GM12878 (cell line): ENCODE data around the gene DYNC2H1. TPM values are rescaled to one million over a fixed set of nuclear protein-coding genes. Genes with fewer than 3 reads are reported as not detected.

Experiments used
- ATAC-seq: fragments of 200-7000 bp; cut with Tn5 transposase; 3 replicates; pipeline ENCODE4 v1.9.1; 2020; ENCODE audit warnings: mild to moderate bottlenecking, moderate library complexity
- BruUV-seq: library from RNA; stranded (reverse); fragments of 400-500 nt; replicated peaks from 2 replicates; lab custom pipeline; 2021; lab: Mats Ljungman, UMichigan
- CTCF ChIA-PET: fragments of 300-600 bp; sonication (Branson Sonifier 250); formaldehyde crosslinking; extraction: SDS; loops from one replicate; lab custom pipeline; 2021; ENCODE audit warnings: inconsistent platforms; lab: Yijun Ruan, JAX
- POLR2A ChIA-PET: fragments of 350-600 bp; formaldehyde crosslinking; extraction: SDS; loops from one replicate; lab custom pipeline; 2021; ENCODE audit warnings: inconsistent platforms; lab: Charles Lee
- RAD21 ChIA-PET: fragments of 300-600 bp; sonication (Branson Sonifier 250); formaldehyde crosslinking; loops from one replicate; lab custom pipeline; 2023; ENCODE audit warnings: antibody characterized with exemption; ENCODE audit not compliant: unreplicated experiment; lab: Charles Lee
- SMC1A ChIA-PET: fragments of 300-600 bp; sonication (Branson Sonifier 250); formaldehyde crosslinking; loops from one replicate; lab custom pipeline; 2023; ENCODE audit not compliant: unreplicated experiment, uncharacterized antibody; lab: Charles Lee
- DNase-seq: peaks from one replicate; pipeline ENCODE4 v3.0.0-alpha.2; 2011; ENCODE audit warnings: low read depth, low spot score
- FAIRE-seq: peaks from 3 replicates; lab custom pipeline; 2011; peaks lifted over from hg19 to GRCh38; lab: Jason Lieb, UNC
- H2AFZ ChIP-seq: 2 replicates; pipeline ENCODE4 v1.6.0; 2011; ENCODE audit warnings: low read depth, low read length, control low read depth; ENCODE audit not compliant: control insufficient read depth
- H3K27ac ChIP-seq: 2 replicates; pipeline ENCODE4 v1.5.1; 2011; ENCODE audit warnings: control low read depth; ENCODE audit not compliant: control insufficient read depth, insufficient read depth
- H3K27me3 ChIP-seq, 2 experiments: replicated peaks in 1 of 2; 2 replicates each; pipeline versions ENCODE4 v1.6.0 to v1.6.1; 2011; ENCODE audit warnings: low read length in 1 of 2; ENCODE audit not compliant: control insufficient read depth in 2 of 2, insufficient read depth in 2 of 2
- H3K36me3 ChIP-seq, 2 experiments: 2 replicates each; pipeline ENCODE4 v1.5.1; 2011; ENCODE audit warnings: low read length in 1 of 2; ENCODE audit not compliant: control insufficient read depth in 2 of 2, insufficient read depth in 2 of 2
- H3K4me1 ChIP-seq: 2 replicates; pipeline ENCODE4 v1.6.1; 2011; ENCODE audit warnings: mild to moderate bottlenecking, low read length, moderate library complexity, mixed read lengths; ENCODE audit not compliant: control insufficient read depth, insufficient read depth
- H3K4me2 ChIP-seq: 2 replicates; pipeline ENCODE4 v1.6.0; 2011; ENCODE audit warnings: control low read depth; ENCODE audit not compliant: control insufficient read depth, insufficient read depth
- H3K4me3 ChIP-seq: fragments of 200-600 bp; sonication (generic); 2 replicates; pipeline ENCODE4 v1.5.1; 2016
- H3K79me2 ChIP-seq: 2 replicates; pipeline ENCODE4 v1.6.0; 2011; ENCODE audit warnings: low read length; ENCODE audit not compliant: control insufficient read depth, insufficient read depth
- H3K9ac ChIP-seq: 2 replicates; pipeline ENCODE4 v1.8.0; 2011; ENCODE audit warnings: low read length, control low read depth, mixed read lengths; ENCODE audit not compliant: control insufficient read depth, insufficient read depth
- H3K9me3 ChIP-seq: replicated peaks from 3 replicates; pipeline ENCODE4 v1.5.1; 2011; ENCODE audit warnings: mild to moderate bottlenecking, low read length; ENCODE audit not compliant: control insufficient read depth, insufficient read depth
- H4K20me1 ChIP-seq: 2 replicates; pipeline ENCODE4 v1.6.0; 2011; ENCODE audit not compliant: control insufficient read depth, insufficient read depth
- BCLAF1 ChIP-seq: fragments of 450-650 bp; IDR thresholded peaks from 2 replicates; pipeline ENCODE4 v1.6.1; 2017; ENCODE audit warnings: antibody characterized with exemption, mild to moderate bottlenecking, moderate library complexity
- BRCA1 ChIP-seq: IDR thresholded peaks from 2 replicates; pipeline ENCODE4 v1.6.1; 2011; ENCODE audit warnings: low read depth, low read length, improper control_type of control experiment
- CREM ChIP-seq: IDR thresholded peaks from 2 replicates; pipeline ENCODE4 v1.6.1; 2014; ENCODE audit warnings: antibody characterized with exemption, low read depth
- NFIC ChIP-seq: IDR thresholded peaks from 2 replicates; pipeline ENCODE4 v1.6.1; 2012; ENCODE audit warnings: low read depth, mild to moderate bottlenecking, inconsistent platforms, low read length, moderate library complexity
- PML ChIP-seq: IDR thresholded peaks from 2 replicates; pipeline ENCODE4 v1.6.1; 2012; ENCODE audit warnings: low read length, inconsistent platforms
- RAD51 ChIP-seq: fragments of 450-650 bp; IDR thresholded peaks from 2 replicates; pipeline ENCODE4 v1.6.1; 2016; ENCODE audit warnings: moderate library complexity, mild to moderate bottlenecking, inconsistent platforms
- RBBP5 ChIP-seq: fragments of 200-600 bp; sonication (generic); conservative IDR thresholded peaks from 2 replicates; pipeline ENCODE4 v1.6.1; 2016
- RELB ChIP-seq: fragments of 450-650 bp; IDR thresholded peaks from 2 replicates; pipeline ENCODE4 v1.6.1; 2017; ENCODE audit warnings: low read depth, mild to moderate bottlenecking, moderate library complexity
- SP1 ChIP-seq: IDR thresholded peaks from one replicate; pipeline ENCODE4 v1.6.1; 2011; ENCODE audit warnings: low read depth, low read length
- SRF ChIP-seq, 2 experiments: IDR thresholded peaks; 2 replicates each; pipeline ENCODE4 v1.6.1; 2011; ENCODE audit warnings: low read depth in 2 of 2, low read length in 2 of 2, mild to moderate bottlenecking in 1 of 2, moderate library complexity in 1 of 2
- WGBS: methylation state at CpG from one replicate; pipeline ENCODE4 v1.1.6; 2016; ENCODE audit warnings: low lambda C conversion rate; ENCODE audit not compliant: insufficient replicate concordance, insufficient coverage; ENCODE audit errors: missing lambda C conversion rate; 5-methylcytosine and 5-hydroxymethylcytosine counted together
- in situ Hi-C: fragments of 300-500 bp; cut with MboI; formaldehyde crosslinking; loops from 9 replicates; pipeline ENCODE4 v1.14.3; 2018; ENCODE audit warnings: mixed read lengths
- intact Hi-C: fragments of 100-400 bp; cut with micrococcal nuclease; formaldehyde crosslinking; loops from one replicate; pipeline ENCODE4 v1.14.2; 2022; ENCODE audit not compliant: unreplicated experiment
- polyA plus RNA-seq, 11 experiments: library from polyadenylated mRNA; depleted of rRNA in 4 of 11; unstranded in 6 of 11; stranded (reverse) in 5 of 11; fragments of >200 nt; fragmentation: Nextera tagmentation in 4 of 11; fragmentation: Illumina TruSeq in 1 of 11; extraction: Ambion mirVana in 4 of 11; extraction: Trizol in 1 of 11; gene quantifications; 1 replicate in 1 of 11; 2 replicates in 10 of 11; pipeline versions ENCODE4 v1.2.1 to v1.2.3, GENCODE V29; 2011 to 2016; ENCODE audit warnings: inconsistent platforms in 2 of 11, missing spikeins in 2 of 11, low read depth in 1 of 11
- total RNA-seq, 4 experiments: library from RNA; depleted of rRNA in 3 of 4; stranded (reverse); fragments of >200 nt in 3 of 4; fragmentation: Illumina TruSeq in 1 of 4; extraction: Trizol in 1 of 4; gene quantifications; 2 replicates each; pipeline versions ENCODE4 v1.2.1 to v1.2.3, GENCODE V29; 2013 to 2021
- TF ChIP-seq, protein P1 (sequence below): IDR thresholded peaks from 2 replicates; pipeline ENCODE4 v1.6.1; 2012; ENCODE audit warnings: low read depth, low read length, improper control_type of control experiment

DYNC2H1 gene
- total and polyA plus RNA-seq, 10 of the 15 experiments (the other 5 are each of a cell fraction or from before 2014, with no cell fraction given): 0.12 to 3.9 (median 0.23) TPM; not detected in 2

- RAD21 ChIA-PET: no interaction called here
- Histone ChIP-seq H3K9me3 (no peaks in the 10 kb centered on the region), H2AFZ (no peak overlapping the region), H3K4me3 (no peak overlapping the region), H3K79me2 (no peaks in the 10 kb centered on the region), H3K4me2 (no peak overlapping the region), H3K27ac (no peak overlapping the region), H3K9ac (no peak overlapping the region), H4K20me1 (no peaks in the 10 kb centered on the region), H3K27me3 (no peaks in the 10 kb centered on the region), H3K4me1 (no peaks in the 10 kb centered on the region), H3K36me3 (no peaks in the 10 kb centered on the region)
- intact Hi-C loops (no loop called here), in situ Hi-C loops (no loop called here)
- POLR2A ChIA-PET: no interaction called here
- FAIRE-seq (no peak), ATAC-seq (no peak), DNase-seq (no peak)
- no TSS peak for BruUV-seq
- CTCF ChIA-PET: interaction anchor here (0.6 kb wide), 1 partner anchor 110 kb away, joined by 4 read pairs; no protein-coding TSS in a partner anchor
- SMC1A ChIA-PET: no interaction called here
- 70% methylated on average over 2 of the region's 2 CpGs for WGBS
- TF ChIP-seq PML: no peak
- no peak for TF ChIP-seq RAD51
- TF ChIP-seq RBBP5: no peak
- TF ChIP-seq NFIC: no peak
- TF ChIP-seq SRF (IDR thresholded peaks at IDR 0.05; ENCODE audit: low read depth in 2 of 2, low read length in 2 of 2): no peak
- TF ChIP-seq BRCA1: no peak
- no peak for TF ChIP-seq SP1
- TF ChIP-seq CREM: no peak
- TF ChIP-seq, all 136 proteins: peak for 0
Measured at GRCh38 chr11:103175461-103176129, 66.4 kb downstream of the DYNC2H1 start.

GRCh38 chr11:103183981-103184611, 74.9 kb downstream of the DYNC2H1 start:
- in situ Hi-C loops: no loop called here
- no peaks in the 10 kb centered on the region for H3K27me3 ChIP-seq
- no peak overlapping the region for H3K4me3 ChIP-seq
- no peak overlapping the region for H3K27ac ChIP-seq
- 14% methylated on average over 3 of the region's 3 CpGs for WGBS
- ATAC-seq: no peak
- H3K9ac ChIP-seq: no peak overlapping the region
- H4K20me1 ChIP-seq: no peaks in the 10 kb centered on the region
- SMC1A ChIA-PET: interaction anchor here (0.9 kb wide), 1 partner anchor 11 kb away, joined by 4 read pairs; no protein-coding TSS in a partner anchor
- no peaks in the 10 kb centered on the region for H3K9me3 ChIP-seq
- intact Hi-C loops: no loop called here
- BruUV-seq: no TSS peak
- TF ChIP-seq BCLAF1: no peak
- no peak for TF ChIP-seq RELB
- TF ChIP-seq, protein P1, sequence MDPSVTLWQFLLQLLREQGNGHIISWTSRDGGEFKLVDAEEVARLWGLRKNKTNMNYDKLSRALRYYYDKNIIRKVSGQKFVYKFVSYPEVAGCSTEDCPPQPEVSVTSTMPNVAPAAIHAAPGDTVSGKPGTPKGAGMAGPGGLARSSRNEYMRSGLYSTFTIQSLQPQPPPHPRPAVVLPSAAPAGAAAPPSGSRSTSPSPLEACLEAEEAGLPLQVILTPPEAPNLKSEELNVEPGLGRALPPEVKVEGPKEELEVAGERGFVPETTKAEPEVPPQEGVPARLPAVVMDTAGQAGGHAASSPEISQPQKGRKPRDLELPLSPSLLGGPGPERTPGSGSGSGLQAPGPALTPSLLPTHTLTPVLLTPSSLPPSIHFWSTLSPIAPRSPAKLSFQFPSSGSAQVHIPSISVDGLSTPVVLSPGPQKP: no peak
- TF ChIP-seq, all 136 proteins: peak for 0
- CTCF ChIA-PET: no interaction called here
- no peaks in the 10 kb centered on the region for H3K79me2 ChIP-seq
- no peak overlapping the region for H2AFZ ChIP-seq
- POLR2A ChIA-PET: no interaction called here
- H3K36me3 ChIP-seq: no peaks in the 10 kb centered on the region
- RAD21 ChIA-PET: no interaction called here
- no peak for FAIRE-seq
- no peak overlapping the region for H3K4me2 ChIP-seq
- DNase-seq: no peak
- H3K4me1 ChIP-seq: no peaks in the 10 kb centered on the region
